SU-DHL-6 (cell line): ENCODE measurements around the gene PCAT7.
"Not testable (repeated sequence)": the region's sequence is repeated elsewhere in the genome, so short reads cannot be mapped to it uniquely, and the experiment has no call there.

Experiments
- H2AFZ ChIP-seq: fragments of 200-600 bp; sonication (generic); 2 replicates; pipeline ENCODE4 v1.6.1; 2014; ENCODE audit warnings: low read depth, mild to moderate bottlenecking, moderate library complexity, mixed read lengths, antibody characterized with exemption, low read length; ENCODE audit not compliant: severe bottlenecking
- H3F3A ChIP-seq: fragments of 200-600 bp; shearing (Covaris generic); 2 replicates; pipeline ENCODE4 v1.6.0; 2016; ENCODE audit warnings: antibody characterized with exemption, mild to moderate bottlenecking; ENCODE audit not compliant: insufficient read depth
- H3K27ac ChIP-seq: fragments of 200-600 bp; sonication (generic); 2 replicates; pipeline ENCODE4 v1.5.1; 2016; ENCODE audit warnings: low read depth, mild to moderate bottlenecking, low read length, moderate library complexity, mixed read lengths
- H3K27me3 ChIP-seq: fragments of 200-600 bp; sonication (generic), shearing (Covaris generic); 2 replicates; pipeline ENCODE4 v1.6.0; 2014; ENCODE audit warnings: mild to moderate bottlenecking, low read length
- H3K36me3 ChIP-seq: fragments of 200-600 bp; sonication (generic); 2 replicates; pipeline ENCODE4 v1.6.1; 2014; ENCODE audit warnings: mild to moderate bottlenecking, low read length, mixed read lengths
- H3K4me2 ChIP-seq: fragments of 300-600, 200-600 bp; shearing (Covaris generic), sonication (generic); 2 replicates; pipeline ENCODE4 v1.6.0; 2014; ENCODE audit warnings: low read length, low read depth, mild to moderate bottlenecking; ENCODE audit not compliant: poor library complexity, severe bottlenecking
- H3K4me3 ChIP-seq: fragments of 200-600 bp; sonication (generic); 2 replicates; pipeline ENCODE4 v1.5.1; 2014; ENCODE audit warnings: antibody characterized with exemption, low read length, mild to moderate bottlenecking, mixed read lengths; ENCODE audit not compliant: insufficient read depth, poor library complexity, severe bottlenecking
- H3K79me2 ChIP-seq: fragments of 200-600 bp; sonication (generic); 2 replicates; pipeline ENCODE4 v1.6.1; 2014; ENCODE audit warnings: mild to moderate bottlenecking, low read length, moderate library complexity; ENCODE audit not compliant: insufficient read depth
- H3K9ac ChIP-seq: fragments of 200-600 bp; sonication (generic); 2 replicates; pipeline ENCODE4 v1.7.0; 2014; ENCODE audit warnings: mild to moderate bottlenecking, low read length
- H3K9me2 ChIP-seq: fragments of 200-600 bp; sonication (generic); replicated peaks from 2 replicates; pipeline ENCODE4 v1.6.1; 2014; ENCODE audit warnings: low read length; ENCODE audit not compliant: insufficient read depth
- H3K9me3 ChIP-seq: fragments of 200-600 bp; sonication (generic); 2 replicates; pipeline ENCODE4 v1.6.1; 2014; ENCODE audit warnings: low read length, mixed read lengths; ENCODE audit not compliant: insufficient read depth
- H4K20me1 ChIP-seq: fragments of 200-600 bp; sonication (generic); 2 replicates; pipeline ENCODE4 v1.6.1; 2014; ENCODE audit warnings: low read depth, mild to moderate bottlenecking, antibody characterized with exemption, low read length, moderate library complexity, mixed read lengths
- EZH2phosphoT487 ChIP-seq: fragments of 200-600 bp; sonication (generic), shearing (Covaris generic); conservative IDR thresholded peaks from 2 replicates; pipeline ENCODE4 v1.6.1; 2018; ENCODE audit warnings: mild to moderate bottlenecking, antibody characterized with exemption, low read length, moderate library complexity, mixed read lengths
- TF ChIP-seq, protein P1 (sequence below): fragments of 200-600 bp; sonication (generic); IDR thresholded peaks from one replicate; pipeline ENCODE4 v1.5.1; 2017; ENCODE audit warnings: antibody characterized with exemption, mild to moderate bottlenecking, low read length, moderate library complexity; ENCODE audit not compliant: insufficient read depth, poor library complexity, severe bottlenecking

PCAT7 gene

DNA sequence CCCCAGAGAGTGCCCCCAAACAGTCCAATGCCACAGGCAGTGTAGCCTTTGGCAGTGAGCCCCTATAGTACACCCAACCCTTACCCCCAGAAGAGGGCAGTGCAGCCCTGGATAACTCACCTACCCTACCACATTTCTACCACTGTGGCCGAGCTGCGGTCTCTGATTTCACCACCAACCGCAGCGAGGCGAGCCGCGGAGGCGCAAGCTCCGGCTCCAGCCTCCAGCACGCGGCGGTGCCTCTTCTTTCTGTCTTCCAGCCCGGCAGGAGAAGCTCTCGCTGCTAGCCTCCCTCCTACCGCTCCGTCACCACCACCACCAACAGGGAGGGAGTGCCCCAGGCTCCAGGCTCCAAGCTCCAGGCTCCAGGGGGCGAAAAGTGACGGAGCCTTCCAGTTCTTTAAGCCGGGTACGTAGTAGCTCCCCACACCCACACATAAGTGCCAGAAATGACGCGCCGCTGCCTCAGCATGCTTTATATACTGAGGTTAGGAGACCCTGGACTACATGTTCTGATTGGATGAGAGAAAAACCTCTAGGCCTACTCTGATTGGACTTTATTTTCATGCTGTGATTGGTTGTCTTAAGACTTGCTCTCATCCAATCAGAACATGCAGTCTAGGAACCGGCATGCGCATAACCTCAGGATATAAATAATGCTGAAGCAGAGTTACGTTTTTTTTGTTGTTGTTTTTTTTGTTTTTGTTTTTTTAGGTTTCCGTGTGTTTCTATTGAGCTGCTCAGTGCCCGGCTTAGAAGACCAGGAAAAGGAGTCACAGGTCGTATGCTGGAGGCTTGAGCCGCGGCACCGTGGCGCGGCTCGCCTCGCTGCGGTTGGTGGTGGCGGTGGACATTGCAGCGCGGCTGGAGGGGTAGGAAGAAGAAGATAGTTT lies at the start of gene PCAT7:
Gene PCAT7 (plus strand): TSS at position 645 of the 893 bp plus-strand sequence.
- no peaks in the 10 kb centered on the region for H3K79me2 ChIP-seq
- H3F3A ChIP-seq: no peaks in the 10 kb centered on the region
- H3K36me3 ChIP-seq: no peaks in the 10 kb centered on the region
- H3K27ac ChIP-seq: no peak within 1 kb of the TSS
- H3K9me3 ChIP-seq: no peaks in the 10 kb centered on the region
- peak within 1 kb of the TSS; percentile 28 for H3K4me3 ChIP-seq
- peak within 1 kb of the TSS; percentile 23 for H2AFZ ChIP-seq
- no peaks in the 10 kb centered on the region for H4K20me1 ChIP-seq
- H3K27me3 ChIP-seq: no peaks in the 10 kb centered on the region
- H3K4me2 ChIP-seq: peak within 1 kb of the TSS; percentile 47
- H3K9me2 ChIP-seq: no peaks in the 10 kb centered on the region
- H3K9ac ChIP-seq: no peak within 1 kb of the TSS; the same call in 1 of the 2 replicates
- TF ChIP-seq EZH2phosphoT487: no peak
- TF ChIP-seq, protein P1, sequence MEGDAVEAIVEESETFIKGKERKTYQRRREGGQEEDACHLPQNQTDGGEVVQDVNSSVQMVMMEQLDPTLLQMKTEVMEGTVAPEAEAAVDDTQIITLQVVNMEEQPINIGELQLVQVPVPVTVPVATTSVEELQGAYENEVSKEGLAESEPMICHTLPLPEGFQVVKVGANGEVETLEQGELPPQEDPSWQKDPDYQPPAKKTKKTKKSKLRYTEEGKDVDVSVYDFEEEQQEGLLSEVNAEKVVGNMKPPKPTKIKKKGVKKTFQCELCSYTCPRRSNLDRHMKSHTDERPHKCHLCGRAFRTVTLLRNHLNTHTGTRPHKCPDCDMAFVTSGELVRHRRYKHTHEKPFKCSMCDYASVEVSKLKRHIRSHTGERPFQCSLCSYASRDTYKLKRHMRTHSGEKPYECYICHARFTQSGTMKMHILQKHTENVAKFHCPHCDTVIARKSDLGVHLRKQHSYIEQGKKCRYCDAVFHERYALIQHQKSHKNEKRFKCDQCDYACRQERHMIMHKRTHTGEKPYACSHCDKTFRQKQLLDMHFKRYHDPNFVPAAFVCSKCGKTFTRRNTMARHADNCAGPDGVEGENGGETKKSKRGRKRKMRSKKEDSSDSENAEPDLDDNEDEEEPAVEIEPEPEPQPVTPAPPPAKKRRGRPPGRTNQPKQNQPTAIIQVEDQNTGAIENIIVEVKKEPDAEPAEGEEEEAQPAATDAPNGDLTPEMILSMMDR: peak; percentile 52

GRCh38 chr9:94506370-94506769 lies 48.5 kb upstream of the PCAT7 start:
- H3K4me3 ChIP-seq, H3K4me2 ChIP-seq, H3K36me3 ChIP-seq, H3K9ac ChIP-seq, H3K79me2 ChIP-seq, H2AFZ ChIP-seq, H3F3A ChIP-seq, H3K9me3 ChIP-seq, H3K27me3 ChIP-seq, H4K20me1 ChIP-seq, H3K9me2 ChIP-seq, H3K27ac ChIP-seq: not testable (repeated sequence)

DNA sequence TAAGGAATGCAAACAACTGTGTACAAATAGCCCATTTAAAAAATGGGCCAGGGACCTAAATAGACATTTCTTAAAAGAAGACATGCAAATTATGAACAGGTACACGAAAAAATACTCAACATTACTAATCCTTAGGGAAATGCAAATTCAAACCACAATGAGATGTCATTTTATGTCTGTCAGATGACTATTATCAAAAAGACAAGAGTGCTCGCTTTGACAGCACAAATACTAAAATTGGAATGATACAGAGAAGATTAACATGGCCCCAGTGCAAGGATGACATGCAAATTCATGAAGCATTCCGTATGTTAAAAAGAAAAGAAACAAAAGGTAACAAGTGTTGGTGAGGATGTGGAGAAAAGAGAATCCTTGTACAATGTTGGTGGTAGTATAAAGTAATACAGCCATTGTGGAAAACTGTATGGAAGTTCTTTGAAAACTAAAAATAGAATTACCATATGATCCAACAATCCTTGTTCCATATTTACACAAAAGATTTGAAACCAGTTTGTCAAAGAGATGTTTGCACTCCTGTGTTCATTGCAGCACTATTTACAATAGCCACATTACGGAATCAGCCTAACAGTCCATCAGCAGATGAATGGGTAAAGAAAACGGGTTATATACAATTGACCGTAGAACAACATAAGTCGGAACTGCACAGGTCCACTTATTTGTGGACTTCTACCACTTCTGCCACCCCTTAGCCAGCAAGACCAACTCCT lies 47.2 kb upstream of the PCAT7 start:
- TF ChIP-seq, protein P1: no peak
- no peak for TF ChIP-seq EZH2phosphoT487
- no peak overlapping the region for H3K9ac ChIP-seq
- no peaks in the 10 kb centered on the region for H4K20me1 ChIP-seq
- H3K36me3 ChIP-seq: no peaks in the 10 kb centered on the region
- no peak overlapping the region for H3K27ac ChIP-seq
- no peaks in the 10 kb centered on the region for H3F3A ChIP-seq
- H3K27me3 ChIP-seq: no peaks in the 10 kb centered on the region
- no peaks in the 10 kb centered on the region for H3K9me2 ChIP-seq
- H3K79me2 ChIP-seq: no peaks in the 10 kb centered on the region
- H3K9me3 ChIP-seq: no peaks in the 10 kb centered on the region
- H3K4me2 ChIP-seq: no peak overlapping the region
- no peak overlapping the region for H2AFZ ChIP-seq
- no peak overlapping the region for H3K4me3 ChIP-seq
